IMR-90 (cell line): ENCODE data around the gene CREB5. TPM values are rescaled to one million over a fixed set of nuclear protein-coding genes. Genes with fewer than 3 reads are reported as not detected.

Experiments
- ATAC-seq: fragments of 200-7000 bp; cut with Tn5 transposase; 2 replicates; pipeline ENCODE4 v1.9.1; 2020; ENCODE audit warnings: low read depth, mild to moderate bottlenecking, moderate library complexity
- BruUV-seq: library from RNA; stranded (reverse); fragments of 400-500 nt; replicated peaks from 2 replicates; lab custom pipeline; 2021; lab: Mats Ljungman, UMichigan
- CTCF ChIA-PET: fragments of 300-600 bp; formaldehyde crosslinking; extraction: SDS; loops from one replicate; lab custom pipeline; 2021; ENCODE audit warnings: antibody characterized with exemption; lab: Yijun Ruan, JAX
- POLR2A ChIA-PET: fragments of 300-600 bp; sonication (Branson Sonifier 250); formaldehyde crosslinking; loops from one replicate; lab custom pipeline; 2022; ENCODE audit warnings: antibody characterized with exemption; ENCODE audit not compliant: unreplicated experiment; lab: Charles Lee
- DNase-seq: peaks from one replicate; pipeline ENCODE4 v3.0.0; 2013
- H2AFZ ChIP-seq: replicated peaks from 2 replicates; pipeline ENCODE3; 2013; ENCODE audit warnings: low read length, mild to moderate bottlenecking; ENCODE audit not compliant: poor library complexity
- H2AK5ac ChIP-seq: 2 replicates; pipeline ENCODE4 v1.6.1; 2013; ENCODE audit warnings: low read depth, low read length, inconsistent platforms
- H2AK9ac ChIP-seq: replicated peaks from 2 replicates; pipeline ENCODE3; 2013; ENCODE audit warnings: mild to moderate bottlenecking, low read depth, low read length, moderate library complexity; ENCODE audit not compliant: poor library complexity
- H2BK120ac ChIP-seq: 2 replicates; pipeline ENCODE4 v1.6.1; 2013; ENCODE audit warnings: low read depth, low read length, inconsistent platforms
- H2BK15ac ChIP-seq: 3 replicates; pipeline ENCODE4 v1.6.1; 2013; ENCODE audit warnings: low read depth, low read length, inconsistent platforms
- H2BK20ac ChIP-seq: 2 replicates; pipeline ENCODE4 v1.6.1; 2013; ENCODE audit warnings: low read depth, mild to moderate bottlenecking, inconsistent platforms, low read length, moderate library complexity
- H2BK5ac ChIP-seq: 2 replicates; pipeline ENCODE4 v1.6.1; 2013; ENCODE audit warnings: mild to moderate bottlenecking, low read depth, low read length, inconsistent platforms; ENCODE audit not compliant: poor library complexity, severe bottlenecking
- H3K14ac ChIP-seq: replicated peaks from 2 replicates; pipeline ENCODE4 v1.6.1; 2013; ENCODE audit warnings: low read depth, low read length, inconsistent platforms
- H3K18ac ChIP-seq: 2 replicates; pipeline ENCODE4 v1.6.1; 2013; ENCODE audit warnings: low read depth, low read length, control low read depth
- H3K23ac ChIP-seq: 2 replicates; pipeline ENCODE4 v1.6.1; 2013; ENCODE audit warnings: low read depth, low read length, inconsistent platforms
- H3K27ac ChIP-seq: 2 replicates; pipeline ENCODE4 v1.5.1; 2013; ENCODE audit warnings: mild to moderate bottlenecking, control low read depth, low read length; ENCODE audit not compliant: insufficient read depth
- H3K27me3 ChIP-seq: 2 replicates; pipeline ENCODE4 v1.6.1; 2013; ENCODE audit warnings: low read length; ENCODE audit not compliant: control insufficient read depth, insufficient read depth
- H3K36me3 ChIP-seq: 2 replicates; pipeline ENCODE4 v1.6.1; 2013; ENCODE audit warnings: low read length, mixed read lengths; ENCODE audit not compliant: control insufficient read depth, insufficient read depth
- H3K4ac ChIP-seq: 2 replicates; pipeline ENCODE4 v1.6.1; 2013; ENCODE audit warnings: low read depth, low read length, inconsistent platforms
- H3K4me1 ChIP-seq: 2 replicates; pipeline ENCODE4 v1.6.1; 2013; ENCODE audit warnings: low read length, mixed read lengths; ENCODE audit not compliant: control insufficient read depth, insufficient read depth
- H3K4me2 ChIP-seq: 2 replicates; pipeline ENCODE4 v1.6.1; 2013; ENCODE audit warnings: low read depth, mild to moderate bottlenecking, control low read depth, low read length, moderate library complexity
- H3K4me3 ChIP-seq: 2 replicates; pipeline ENCODE4 v1.5.1; 2013; ENCODE audit warnings: low read depth, mild to moderate bottlenecking, control low read depth, low read length, moderate library complexity; ENCODE audit not compliant: insufficient read depth
- H3K56ac ChIP-seq: 2 replicates; pipeline ENCODE4 v1.6.1; 2013; ENCODE audit warnings: low read length, inconsistent platforms; ENCODE audit not compliant: insufficient read depth; ENCODE audit errors: extremely low read depth
- H3K79me1 ChIP-seq, 2 experiments: 2 replicates each; pipeline ENCODE4 v1.6.1; 2013; ENCODE audit warnings: low read length in 2 of 2, inconsistent platforms in 1 of 2, low read depth in 1 of 2
- H3K9ac ChIP-seq: 2 replicates; pipeline ENCODE4 v1.6.1; 2013; ENCODE audit warnings: low read depth, low read length, control low read depth
- H3K9me1 ChIP-seq: 2 replicates; pipeline ENCODE4 v1.6.1; 2013; ENCODE audit warnings: low read length, inconsistent platforms; ENCODE audit not compliant: insufficient read depth
- H3K9me3 ChIP-seq: 2 replicates; pipeline ENCODE4 v1.6.1; 2013; ENCODE audit warnings: low read length; ENCODE audit not compliant: control insufficient read depth, insufficient read depth
- H4K20me1 ChIP-seq: 2 replicates; pipeline ENCODE4 v1.6.1; 2013; ENCODE audit warnings: low read length, inconsistent platforms; ENCODE audit not compliant: insufficient read depth
- H4K5ac ChIP-seq: 2 replicates; pipeline ENCODE4 v1.6.1; 2013; ENCODE audit warnings: mild to moderate bottlenecking, low read depth, low read length, control low read depth
- H4K8ac ChIP-seq, 2 experiments: 2 replicates each; pipeline ENCODE4 v1.6.1; 2013; ENCODE audit warnings: low read depth in 2 of 2, low read length in 2 of 2, control low read depth in 1 of 2, inconsistent platforms in 1 of 2
- H4K91ac ChIP-seq: 2 replicates; pipeline ENCODE4 v1.6.1; 2013; ENCODE audit warnings: low read depth, low read length, inconsistent platforms; ENCODE audit not compliant: insufficient read depth
- BHLHE40 ChIP-seq: fragments of 150-350 bp; IDR thresholded peaks from 2 replicates; pipeline ENCODE4 v1.6.1; 2016; ENCODE audit warnings: mild to moderate bottlenecking, low read depth, low read length
- CEBPB ChIP-seq: IDR thresholded peaks from 2 replicates; pipeline ENCODE4 v1.6.1; 2012; ENCODE audit warnings: low read depth, low read length, improper control_type of control experiment
- FOS ChIP-seq: fragments of 150-350 bp; IDR thresholded peaks from 2 replicates; pipeline ENCODE4 v1.6.1; 2016; ENCODE audit warnings: low read depth, low read length
- NFE2L2 ChIP-seq: fragments of 150-350 bp; IDR thresholded peaks from 2 replicates; pipeline ENCODE4 v1.6.1; 2016; ENCODE audit warnings: low read depth, mild to moderate bottlenecking, low read length
- POLR2A ChIP-seq: IDR thresholded peaks from 2 replicates; pipeline ENCODE4 v1.6.1; 2012; ENCODE audit warnings: mild to moderate bottlenecking, low read depth, low read length
- RCOR1 ChIP-seq: IDR thresholded peaks from 2 replicates; pipeline ENCODE4 v1.6.1; 2012; ENCODE audit warnings: mild to moderate bottlenecking, low read length, improper control_type of control experiment; ENCODE audit not compliant: insufficient replicate concordance
- RFX5 ChIP-seq: IDR thresholded peaks from 2 replicates; pipeline ENCODE4 v1.8.0; 2012; ENCODE audit warnings: low read depth, mild to moderate bottlenecking, low read length, moderate library complexity
- WGBS, 2 experiments: methylation state at CpG; one replicate each; pipeline versions ENCODE4 v1.1.5 to v1.1.7; 2013; ENCODE audit warnings: missing lambda C conversion rate in 2 of 2; ENCODE audit not compliant: insufficient read length in 1 of 2; ENCODE audit errors: extremely low coverage in 2 of 2; 5-methylcytosine and 5-hydroxymethylcytosine counted together
- dilution Hi-C: fragments of 300-500 bp; cut with HindIII; formaldehyde crosslinking; loops from one replicate; pipeline ENCODE4 v1.14.3; 2018; ENCODE audit warnings: low sequenced_read_pairs; ENCODE audit not compliant: unreplicated experiment
- in situ Hi-C: fragments of 300-500 bp; cut with MboI; formaldehyde crosslinking; loops from 3 replicates; pipeline ENCODE4 v1.14.3; 2019; ENCODE audit warnings: low sequenced_read_pairs, inconsistent platforms, mixed read lengths
- intact Hi-C: fragments of 100-400 bp; cut with micrococcal nuclease; formaldehyde crosslinking; loops from 2 replicates; pipeline ENCODE4 v1.10.0; 2022
- polyA plus RNA-seq, 3 experiments: library from polyadenylated mRNA; depleted of rRNA; stranded (reverse); fragments of >200 nt; gene quantifications; 2 replicates each; pipeline ENCODE4 v1.2.3, GENCODE V29; 2012; ENCODE audit warnings: low replicate concordance in 1 of 3
- total RNA-seq: library from RNA; depleted of rRNA; stranded (reverse); fragments of >200 nt; gene quantifications from 2 replicates; pipeline ENCODE4 v1.2.3, GENCODE V29; 2012
- TF ChIP-seq, protein P1 (sequence below): conservative IDR thresholded peaks from 2 replicates; pipeline ENCODE4 v1.5.1; 2012; ENCODE audit warnings: mild to moderate bottlenecking, low read depth, low read length, improper control_type of control experiment
- TF ChIP-seq, protein P2 (sequence below): fragments of 150-350 bp; IDR thresholded peaks from 2 replicates; pipeline ENCODE4 v1.6.1; 2016; ENCODE audit warnings: low read depth, mild to moderate bottlenecking, low read length, moderate library complexity, borderline replicate concordance
- TF ChIP-seq, protein P3 (sequence below): fragments of 150-350 bp; IDR thresholded peaks from 2 replicates; pipeline ENCODE4 v1.6.1; 2017; ENCODE audit warnings: mild to moderate bottlenecking, antibody characterized with exemption, low read length, low read depth

CREB5 gene
- total and polyA plus RNA-seq, 2 of the 4 experiments (the other 2 are of a cell fraction): 7.3 to 13.1 TPM

DNA sequence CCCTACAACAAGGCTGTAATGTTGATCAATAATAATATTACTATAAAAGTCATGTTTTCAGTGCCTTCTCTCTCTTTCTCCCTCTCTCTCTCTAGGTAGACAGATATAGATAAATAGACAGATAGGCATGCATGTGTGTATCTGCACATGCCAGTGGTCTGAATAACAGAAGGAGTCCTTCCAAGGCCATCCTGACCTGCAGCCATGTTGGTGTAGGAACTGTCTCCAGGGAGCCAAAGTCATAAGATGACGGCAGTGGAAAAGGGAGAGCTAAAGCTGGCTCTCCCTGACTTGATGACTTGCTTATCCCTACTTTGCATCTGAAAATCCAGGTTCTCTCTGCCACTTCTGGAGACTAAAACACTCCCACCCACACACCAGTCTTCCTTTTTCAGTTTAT is 432.8 kb downstream of the CREB5 start:
- BruUV-seq: no TSS peak

More for the DNA sequence above, 432.8 kb downstream of the CREB5 start:
- Histone ChIP-seq H2BK5ac (no peak overlapping the region), H3K27me3 (peaks cover 36% of the 10 kb centered on the region), H3K9me3 (peaks cover 3% of the 10 kb centered on the region; the same call in 1 of the 2 replicates), H3K9me1 (no peaks in the 10 kb centered on the region), H3K9ac (no peak overlapping the region), H3K23ac (no peak overlapping the region), H3K18ac (no peak overlapping the region), H3K4me1 (no peaks in the 10 kb centered on the region), H3K27ac (no peak overlapping the region), H3K79me1 (no peaks in the 10 kb centered on the region), H2BK120ac (no peak overlapping the region), H2BK20ac (no peak overlapping the region), H2AFZ (no peak overlapping the region), H3K4ac (no peak overlapping the region), H4K5ac (no peak overlapping the region), H3K14ac (no peak overlapping the region), H2AK5ac (no peak overlapping the region), H4K91ac (no peak overlapping the region), H2AK9ac (no peak overlapping the region), H4K20me1 (no peaks in the 10 kb centered on the region), H3K56ac (no peak overlapping the region), H2BK15ac (no peak overlapping the region), H4K8ac (no peak overlapping the region), H3K4me2 (no peak overlapping the region), H3K36me3 (no peaks in the 10 kb centered on the region), H3K4me3 (no peak overlapping the region)
- dilution Hi-C loops: no loop called here
- ChIA-PET CTCF (interaction anchor here (0.5 kb wide), 1 partner anchor 320 kb away, joined by 3 read pairs; no protein-coding TSS in a partner anchor), POLR2A (no interaction called here)
- intact Hi-C loops: no loop called here
- DNase-seq (no peak), ATAC-seq (no peak)
- TF ChIP-seq RCOR1 (no peak), RFX5 (no peak), BHLHE40 (no peak), NFE2L2 (no peak), FOS (no peak), POLR2A (no peak), CEBPB (no peak)
- TF ChIP-seq, protein P1, sequence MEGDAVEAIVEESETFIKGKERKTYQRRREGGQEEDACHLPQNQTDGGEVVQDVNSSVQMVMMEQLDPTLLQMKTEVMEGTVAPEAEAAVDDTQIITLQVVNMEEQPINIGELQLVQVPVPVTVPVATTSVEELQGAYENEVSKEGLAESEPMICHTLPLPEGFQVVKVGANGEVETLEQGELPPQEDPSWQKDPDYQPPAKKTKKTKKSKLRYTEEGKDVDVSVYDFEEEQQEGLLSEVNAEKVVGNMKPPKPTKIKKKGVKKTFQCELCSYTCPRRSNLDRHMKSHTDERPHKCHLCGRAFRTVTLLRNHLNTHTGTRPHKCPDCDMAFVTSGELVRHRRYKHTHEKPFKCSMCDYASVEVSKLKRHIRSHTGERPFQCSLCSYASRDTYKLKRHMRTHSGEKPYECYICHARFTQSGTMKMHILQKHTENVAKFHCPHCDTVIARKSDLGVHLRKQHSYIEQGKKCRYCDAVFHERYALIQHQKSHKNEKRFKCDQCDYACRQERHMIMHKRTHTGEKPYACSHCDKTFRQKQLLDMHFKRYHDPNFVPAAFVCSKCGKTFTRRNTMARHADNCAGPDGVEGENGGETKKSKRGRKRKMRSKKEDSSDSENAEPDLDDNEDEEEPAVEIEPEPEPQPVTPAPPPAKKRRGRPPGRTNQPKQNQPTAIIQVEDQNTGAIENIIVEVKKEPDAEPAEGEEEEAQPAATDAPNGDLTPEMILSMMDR: no peak
- TF ChIP-seq, protein P2, sequence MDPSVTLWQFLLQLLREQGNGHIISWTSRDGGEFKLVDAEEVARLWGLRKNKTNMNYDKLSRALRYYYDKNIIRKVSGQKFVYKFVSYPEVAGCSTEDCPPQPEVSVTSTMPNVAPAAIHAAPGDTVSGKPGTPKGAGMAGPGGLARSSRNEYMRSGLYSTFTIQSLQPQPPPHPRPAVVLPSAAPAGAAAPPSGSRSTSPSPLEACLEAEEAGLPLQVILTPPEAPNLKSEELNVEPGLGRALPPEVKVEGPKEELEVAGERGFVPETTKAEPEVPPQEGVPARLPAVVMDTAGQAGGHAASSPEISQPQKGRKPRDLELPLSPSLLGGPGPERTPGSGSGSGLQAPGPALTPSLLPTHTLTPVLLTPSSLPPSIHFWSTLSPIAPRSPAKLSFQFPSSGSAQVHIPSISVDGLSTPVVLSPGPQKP: no peak
- TF ChIP-seq, protein P3, sequence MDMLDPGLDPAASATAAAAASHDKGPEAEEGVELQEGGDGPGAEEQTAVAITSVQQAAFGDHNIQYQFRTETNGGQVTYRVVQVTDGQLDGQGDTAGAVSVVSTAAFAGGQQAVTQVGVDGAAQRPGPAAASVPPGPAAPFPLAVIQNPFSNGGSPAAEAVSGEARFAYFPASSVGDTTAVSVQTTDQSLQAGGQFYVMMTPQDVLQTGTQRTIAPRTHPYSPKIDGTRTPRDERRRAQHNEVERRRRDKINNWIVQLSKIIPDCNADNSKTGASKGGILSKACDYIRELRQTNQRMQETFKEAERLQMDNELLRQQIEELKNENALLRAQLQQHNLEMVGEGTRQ: no peak
- in situ Hi-C loops: no loop called here
- WGBS, 2 experiments: no CpG with 5 or more reads among the region's 1 CpG
